NCI-H2029 treated with DMSO at 0.1 percent for 48 hours (cell line): ENCODE measurements around the gene ZNF329.
A peak's percentile ranks its signal among the peaks of the same experiment; 100 is the strongest.

Experiments
- DNase-seq: peaks from one replicate; lab custom pipeline; 2025; lab: John Stamatoyannopoulos, UW

ZNF329 gene

DNA sequence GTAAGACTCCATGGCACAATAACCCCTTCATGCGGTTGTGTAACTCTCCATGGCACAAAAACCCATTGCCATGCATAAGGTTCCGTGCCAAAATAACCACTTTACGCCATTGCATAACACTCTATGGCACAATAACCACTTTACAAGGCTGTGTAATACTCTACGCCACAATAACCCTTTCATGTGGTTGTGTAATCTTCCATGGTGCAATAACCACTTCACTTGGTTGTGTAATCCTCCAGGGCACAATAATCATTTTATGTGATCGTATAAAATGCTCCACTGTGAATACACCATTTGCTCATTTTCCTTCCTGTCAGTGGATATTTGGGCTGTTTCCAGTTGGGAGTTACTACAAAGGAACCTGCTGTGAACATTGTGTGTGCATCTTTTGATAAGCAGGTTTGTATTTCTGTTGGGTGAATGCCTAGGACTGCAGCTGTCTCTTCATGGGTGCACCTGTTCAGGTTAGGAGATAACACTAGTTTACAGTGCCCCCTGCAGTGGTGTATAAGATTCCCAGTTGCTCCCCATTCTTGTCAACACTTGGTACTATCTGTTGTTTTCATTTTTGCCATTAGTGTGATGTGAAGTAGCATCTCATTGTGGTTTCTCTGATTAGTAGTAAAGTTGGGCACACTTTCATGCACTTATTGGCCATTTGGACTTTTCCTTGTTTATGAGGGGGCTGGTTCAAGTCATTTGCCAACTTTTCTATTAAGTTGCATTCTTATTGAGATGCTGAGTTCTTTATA lies 31.4 kb downstream of the ZNF329 start:
- no peak for DNase-seq

DNA sequence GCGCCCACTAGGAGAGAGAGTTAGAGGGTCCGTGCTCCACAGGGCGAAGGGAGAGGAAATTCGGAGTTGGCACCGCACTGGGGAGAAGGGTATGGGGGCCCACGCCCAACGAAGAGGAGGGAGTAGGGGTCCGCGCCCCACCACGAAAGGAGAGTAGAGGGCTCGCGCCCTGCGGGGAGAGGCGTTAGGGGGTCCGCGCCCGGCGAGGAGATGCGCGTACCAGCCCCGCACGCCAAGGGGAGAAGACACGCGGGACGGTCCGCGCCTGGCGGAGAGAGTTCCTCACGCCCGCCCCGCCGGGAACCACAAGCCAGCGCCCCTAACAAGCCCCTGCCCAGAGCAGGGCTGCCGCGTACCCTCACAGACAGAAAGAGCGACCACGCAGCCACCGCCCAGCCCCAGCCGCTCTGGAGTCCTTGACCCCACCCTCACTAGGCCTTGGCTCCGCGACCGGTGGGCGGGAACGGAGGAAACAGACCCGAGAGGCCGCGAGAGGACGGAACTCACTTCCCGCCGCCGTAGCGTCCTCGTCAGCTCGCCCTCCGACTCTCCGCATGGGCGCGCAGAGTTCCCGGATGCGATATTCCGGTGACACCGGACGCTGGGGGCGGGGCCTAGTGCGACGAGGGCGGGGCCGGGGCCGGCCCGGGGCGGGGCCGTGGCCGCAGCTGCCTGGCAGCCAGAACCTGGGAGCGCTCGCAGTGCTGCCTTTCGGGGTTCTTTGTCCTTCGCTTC lies 32.6 kb downstream of the ZNF329 start:
- DNase-seq, result no peak

DNA sequence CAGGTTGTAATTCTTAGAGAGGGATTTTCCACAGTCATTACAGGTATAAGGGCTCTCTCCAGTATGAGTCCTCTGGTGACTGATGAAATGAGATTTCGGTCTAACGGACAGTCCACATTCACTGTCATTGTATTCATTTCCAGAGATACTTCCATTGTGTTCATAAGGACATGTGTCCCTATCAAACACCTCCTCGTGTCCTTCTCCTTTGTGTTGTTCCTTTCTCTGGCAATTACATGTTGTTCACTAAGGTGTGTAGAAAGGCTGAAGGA lies 42.1 kb downstream of the ZNF329 start:
- no peak for DNase-seq

DNA sequence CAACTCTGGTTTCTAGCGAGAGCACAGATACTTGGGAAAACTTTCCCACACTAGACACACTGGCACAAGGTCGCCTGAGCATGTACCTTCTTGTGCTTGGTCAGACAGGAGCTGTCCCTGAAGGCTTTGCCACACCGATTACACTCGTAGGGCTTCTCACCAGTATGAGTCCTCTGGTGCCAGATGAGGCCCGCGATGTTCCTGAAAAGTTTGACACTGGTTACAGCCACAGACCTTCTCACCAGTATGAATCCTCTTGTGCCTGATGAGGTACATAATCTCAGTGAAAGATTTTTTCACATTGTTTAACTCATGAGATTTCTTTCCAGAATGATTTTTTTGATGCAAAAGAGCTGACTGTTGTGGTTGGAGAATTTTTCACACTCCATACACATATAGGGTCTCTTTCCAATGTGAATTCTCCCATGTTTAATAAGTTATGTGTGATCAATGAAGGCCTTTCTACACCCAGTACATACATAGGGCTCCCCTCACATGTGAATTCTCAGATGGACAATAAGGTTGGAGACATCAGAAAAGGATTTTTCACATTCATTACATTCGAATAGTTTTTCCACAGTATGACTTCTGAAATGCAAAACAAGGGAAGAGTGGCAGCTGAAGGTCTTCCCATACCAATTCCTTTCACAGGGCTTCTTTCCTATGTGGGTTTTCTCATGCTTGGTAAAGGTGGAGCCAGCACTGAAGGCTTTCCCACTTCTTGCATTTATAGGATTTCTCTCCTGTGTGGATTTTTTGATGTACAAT lies 42.6 kb downstream of the ZNF329 start:
- no peak for DNase-seq

DNA sequence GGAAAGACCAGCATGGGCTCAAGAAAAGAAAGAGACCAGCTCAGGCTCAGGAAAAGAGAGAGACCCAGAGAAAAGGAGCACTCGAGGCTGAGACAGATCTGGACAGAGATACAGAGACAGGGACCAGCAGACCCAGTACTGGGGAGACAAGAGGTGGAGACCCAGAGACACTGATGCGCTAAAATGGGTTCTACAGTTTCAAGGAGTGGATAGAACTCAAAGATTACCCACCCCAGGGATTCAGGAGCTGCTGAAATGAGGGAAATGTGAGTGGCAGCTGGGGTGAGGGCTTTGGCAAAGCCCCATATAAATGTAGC lies 51.9 kb downstream of the ZNF329 start:
- DNase-seq, result no peak

DNA sequence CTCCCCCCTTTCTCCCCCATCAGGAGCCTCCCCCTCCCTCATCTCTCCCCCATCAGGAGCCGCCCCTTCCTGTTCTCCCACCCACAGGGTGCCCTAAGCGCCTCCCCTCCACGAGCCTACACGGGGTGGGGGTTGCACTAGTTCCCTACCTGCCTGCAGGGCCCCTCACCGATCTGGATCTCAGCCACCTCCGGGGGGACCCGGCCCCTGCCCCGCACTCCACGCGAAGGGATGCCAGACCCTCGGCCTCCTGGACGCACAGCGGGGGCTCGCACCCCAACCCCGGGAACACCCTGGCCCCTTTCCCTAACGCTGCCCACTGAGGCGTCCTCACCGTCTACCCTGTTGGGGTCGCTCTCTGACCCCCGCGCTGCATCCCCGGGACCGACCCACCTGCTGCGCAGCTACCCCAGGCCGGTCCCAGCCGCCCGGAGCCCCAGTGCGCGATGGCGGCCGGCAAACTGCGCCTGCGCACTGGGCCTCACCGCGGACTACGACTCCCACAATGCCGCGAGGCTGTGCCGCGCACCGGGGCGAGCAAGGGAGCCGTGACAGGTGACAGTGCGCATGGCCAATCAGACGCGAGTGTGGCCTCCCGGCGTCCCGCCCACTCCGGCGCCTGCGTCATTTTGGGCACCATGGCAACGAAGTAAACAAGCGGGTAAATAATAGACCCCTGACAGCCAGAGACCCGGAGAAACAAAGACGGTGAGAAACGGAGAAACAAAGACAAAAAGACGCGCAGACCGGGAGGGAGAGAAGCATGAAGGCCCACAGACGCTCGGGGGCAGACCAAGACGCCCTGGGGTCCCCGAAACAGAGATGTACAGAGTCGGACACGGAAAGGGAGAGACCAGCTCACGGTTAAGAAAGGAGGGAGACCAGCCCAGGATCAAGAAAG lies 52.6 kb downstream of the ZNF329 start, which contains the start of gene ZSCAN18:
Gene ZSCAN18, minus strand, starts transcription at position 451 of the 901 bp plus-strand sequence. CDS start 7,964 bp downstream, outside the sequence.
- peak; percentile 71 for DNase-seq

DNA sequence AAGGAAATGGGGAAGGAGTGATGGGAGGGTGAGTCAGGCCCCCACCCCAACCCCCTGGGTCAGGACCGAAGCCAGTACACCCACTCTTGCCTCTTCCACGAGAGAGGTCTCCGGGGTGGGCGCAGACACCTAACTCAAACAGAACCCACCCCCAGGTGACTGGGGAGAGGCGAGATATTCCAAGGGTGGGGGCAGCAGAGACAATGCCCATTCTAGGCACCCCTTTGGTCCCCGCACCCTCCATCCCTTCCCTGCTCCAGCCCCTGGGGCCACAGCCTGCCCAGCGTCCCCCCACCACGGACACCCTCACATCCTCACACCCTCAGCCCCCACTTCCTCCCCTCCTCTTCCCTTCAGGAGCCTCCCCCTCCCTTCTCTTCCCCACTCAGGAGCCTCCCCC lies 53.2 kb downstream of the ZNF329 start:
- DNase-seq, result no peak

DNA sequence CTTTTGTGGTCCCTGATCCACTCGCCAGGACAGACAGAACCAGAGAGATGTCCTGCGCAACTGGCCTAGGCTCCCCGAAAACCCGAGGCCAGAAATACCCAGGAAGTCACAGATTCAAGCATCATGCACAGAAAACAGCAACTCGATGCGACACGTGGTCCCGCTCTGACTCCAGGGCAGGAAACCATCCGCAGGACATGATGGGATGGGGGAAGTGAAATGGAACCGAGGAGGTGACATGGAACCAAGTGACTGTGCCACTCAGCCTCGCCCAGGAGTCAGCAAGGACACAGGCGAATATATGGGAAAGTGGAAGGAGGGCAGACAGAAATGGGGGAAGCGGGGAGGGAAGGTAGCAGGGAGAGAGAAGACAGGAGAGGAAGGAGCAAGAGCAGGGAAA lies 53.7 kb downstream of the ZNF329 start:
- no peak for DNase-seq

DNA sequence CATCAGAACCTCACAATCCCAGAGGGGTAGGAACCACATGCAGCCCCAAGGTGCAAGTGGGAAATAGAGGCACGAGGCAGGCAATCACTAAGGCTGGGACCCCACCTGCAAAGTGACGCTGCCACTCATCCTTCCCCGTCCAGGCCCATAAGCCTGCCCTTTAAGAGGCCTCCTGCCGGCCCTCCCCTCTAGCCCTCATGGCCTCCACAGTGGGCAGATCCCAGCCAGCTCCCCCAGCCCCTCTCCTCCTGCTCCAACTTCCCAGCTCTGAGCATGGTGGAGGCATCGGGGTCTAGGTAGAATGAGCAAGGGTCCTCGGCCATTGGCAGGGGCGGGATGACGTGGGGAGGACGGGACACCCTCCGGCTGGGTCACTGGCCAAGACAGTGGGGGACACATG lies 55.3 kb downstream of the ZNF329 start:
- no peak for DNase-seq

DNA sequence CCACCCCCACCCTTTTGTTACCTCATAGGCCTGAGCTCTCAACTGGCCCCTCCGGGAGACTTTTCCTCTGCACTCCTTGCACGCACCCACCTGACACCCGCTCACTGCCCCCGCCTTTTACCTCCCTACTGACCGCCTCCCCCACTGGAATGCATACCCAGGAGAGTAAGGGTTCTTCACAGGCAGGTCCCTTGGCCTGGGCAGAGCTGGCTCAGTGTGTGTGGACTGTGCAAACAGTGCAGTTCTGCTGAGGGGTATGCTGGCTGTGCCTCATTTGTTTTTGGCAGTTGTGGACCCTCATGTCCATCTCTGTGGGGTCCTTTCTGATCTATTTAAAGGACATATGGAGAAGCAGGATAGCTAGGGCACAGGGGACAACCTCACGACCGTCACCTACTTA lies 57.5 kb downstream of the ZNF329 start:
- no peak for DNase-seq

DNA sequence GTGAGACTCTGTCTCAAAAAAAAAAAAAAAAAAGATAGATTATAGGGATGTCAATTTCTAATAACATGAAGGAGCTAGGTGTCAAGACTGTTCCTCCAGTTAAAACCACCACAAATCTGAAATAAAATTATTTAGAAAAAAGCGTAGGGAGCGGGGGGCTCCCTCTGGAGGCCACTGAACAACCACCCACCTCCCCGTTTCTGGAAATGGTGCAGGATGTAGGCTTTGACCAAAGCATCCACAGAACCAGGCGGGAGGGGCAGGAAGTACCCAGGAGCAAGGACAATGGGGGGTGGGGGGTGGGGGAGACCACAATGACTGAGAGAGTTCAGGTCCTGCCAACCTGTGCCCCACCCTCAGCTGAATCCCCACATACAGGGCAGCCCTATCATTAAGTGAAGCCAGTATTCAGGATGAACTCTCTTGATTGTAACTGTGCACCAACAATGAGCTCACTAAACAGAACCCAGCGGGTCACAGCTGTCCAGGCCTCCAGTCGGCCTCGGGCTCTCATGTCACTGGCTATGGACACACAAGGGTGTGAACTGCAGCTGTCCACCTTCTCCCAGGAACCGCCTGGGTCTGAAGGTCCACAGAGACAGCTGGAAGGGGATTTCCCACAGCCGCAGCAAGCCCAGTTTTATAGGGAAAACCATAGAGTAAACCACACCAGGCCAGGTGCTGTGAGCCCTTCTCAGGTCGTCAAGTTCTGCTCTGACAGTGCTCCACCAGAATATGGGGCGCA lies 59.2 kb downstream of the ZNF329 start:
- no peak for DNase-seq

DNA sequence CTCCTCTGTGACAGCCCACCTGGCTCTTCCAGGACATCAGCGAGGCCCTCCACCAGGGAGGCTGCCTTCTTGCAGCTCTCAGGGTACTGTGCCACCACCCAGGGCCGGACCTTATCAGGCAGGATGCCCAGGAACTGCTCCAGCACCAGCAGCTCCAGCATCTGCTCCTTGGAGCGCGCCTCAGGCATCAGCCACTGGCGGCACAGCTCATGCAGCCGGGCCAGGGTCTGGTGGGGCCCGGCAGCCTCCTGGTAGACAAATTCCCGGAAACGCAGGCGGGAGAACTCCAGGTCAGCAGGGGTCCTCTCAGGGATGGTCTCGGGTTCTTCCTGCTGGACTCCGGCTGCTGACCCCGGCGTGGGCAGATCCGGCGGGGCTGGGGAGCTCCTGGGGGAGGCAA lies 60.7 kb downstream of the ZNF329 start:
- DNase-seq, result no peak

DNA sequence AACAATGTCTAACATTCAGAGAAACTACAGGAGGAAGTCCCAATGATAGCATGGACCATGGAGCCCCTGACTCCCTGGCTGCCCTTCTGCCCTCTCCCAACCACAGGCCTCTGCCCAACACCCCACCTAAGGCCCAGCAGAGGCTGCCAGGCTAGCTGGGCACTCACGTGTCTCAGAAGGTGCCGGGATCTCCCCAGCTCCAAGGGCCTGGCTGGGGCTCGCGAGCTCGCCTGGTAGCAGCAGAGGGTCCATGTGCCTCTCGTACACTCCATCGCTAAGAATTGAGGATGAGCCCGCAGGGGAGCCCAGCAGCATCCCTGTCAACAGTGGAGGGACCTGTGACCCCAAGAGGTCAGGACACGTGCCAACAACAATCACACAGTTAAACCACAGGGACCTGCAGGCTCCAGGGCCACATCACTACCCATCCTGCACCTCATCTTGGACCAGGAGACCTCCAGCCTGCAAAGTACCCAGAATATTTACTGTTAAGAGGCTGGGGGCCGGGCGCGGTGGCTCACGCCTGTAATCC lies 62.0 kb downstream of the ZNF329 start:
- DNase-seq, result no peak

DNA sequence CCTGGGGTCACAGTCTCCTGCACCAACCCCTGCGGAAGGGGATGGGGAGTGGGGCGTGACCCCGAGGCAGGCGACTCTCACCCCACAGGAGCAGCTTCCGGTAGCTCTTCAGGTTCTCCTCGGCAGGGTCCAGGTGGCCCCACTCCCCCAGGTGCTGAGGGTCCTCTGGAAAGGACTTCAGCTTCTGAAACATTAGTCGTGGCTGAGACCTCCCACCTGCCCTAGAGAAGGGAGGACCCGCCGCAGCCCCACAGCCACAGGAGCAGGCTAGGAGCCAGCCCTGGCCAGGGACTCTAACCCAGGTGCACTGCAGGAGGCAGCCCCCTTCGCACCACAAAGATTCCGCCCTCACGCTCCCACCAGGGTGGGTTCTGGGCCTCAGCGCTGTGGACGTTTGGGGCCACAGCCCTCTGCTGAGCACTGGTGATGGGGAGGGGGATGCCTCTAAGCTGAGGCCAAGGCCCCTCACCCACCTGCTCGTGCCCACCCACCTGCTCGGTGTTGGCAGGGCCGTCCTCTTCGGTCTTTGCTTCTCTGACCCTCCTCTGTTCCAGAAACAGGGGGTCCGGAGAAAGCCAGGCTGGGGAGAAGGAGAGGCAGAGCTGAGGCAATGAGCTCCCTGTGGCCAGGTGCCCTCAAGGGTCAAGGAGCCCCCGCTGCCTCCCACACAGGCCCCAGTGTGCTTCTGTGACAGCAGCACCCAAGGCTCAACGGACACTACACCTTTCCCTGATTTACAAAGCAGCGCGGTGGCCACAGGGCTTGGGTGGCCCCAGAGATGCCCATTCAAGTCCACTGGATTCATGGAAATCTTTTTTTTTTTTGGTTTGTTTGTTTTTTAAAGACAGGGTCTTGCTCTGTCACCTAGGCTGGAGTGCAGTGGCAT lies 63.5 kb downstream of the ZNF329 start:
- DNase-seq, result no peak

DNA sequence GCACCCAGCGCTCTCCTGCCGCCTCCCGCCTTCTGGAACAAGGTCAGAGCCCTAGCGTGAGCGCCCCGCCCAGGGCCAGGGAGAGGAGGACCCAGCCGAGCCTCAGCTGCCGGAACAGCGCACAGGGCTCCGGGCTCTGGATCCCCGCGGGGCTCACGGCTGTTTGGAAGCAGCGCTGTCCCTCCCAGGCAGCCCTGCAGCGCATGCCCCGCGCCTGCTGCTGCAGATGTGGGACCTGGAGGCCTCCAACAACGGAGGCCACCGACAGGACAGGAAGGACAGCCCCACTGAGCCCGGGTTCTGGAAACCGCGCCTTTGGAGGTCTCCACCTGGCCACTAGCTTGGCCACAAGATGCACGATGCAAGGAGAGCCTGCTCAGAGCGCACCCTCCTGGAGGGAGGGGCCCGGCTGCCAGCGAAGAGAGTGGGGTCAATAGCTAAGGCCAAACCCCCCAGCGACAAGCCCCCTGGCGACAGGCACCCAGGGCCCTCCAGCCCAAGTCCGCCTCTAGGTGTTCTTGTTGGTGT lies 65.2 kb downstream of the ZNF329 start:
- DNase-seq, result no peak

DNA sequence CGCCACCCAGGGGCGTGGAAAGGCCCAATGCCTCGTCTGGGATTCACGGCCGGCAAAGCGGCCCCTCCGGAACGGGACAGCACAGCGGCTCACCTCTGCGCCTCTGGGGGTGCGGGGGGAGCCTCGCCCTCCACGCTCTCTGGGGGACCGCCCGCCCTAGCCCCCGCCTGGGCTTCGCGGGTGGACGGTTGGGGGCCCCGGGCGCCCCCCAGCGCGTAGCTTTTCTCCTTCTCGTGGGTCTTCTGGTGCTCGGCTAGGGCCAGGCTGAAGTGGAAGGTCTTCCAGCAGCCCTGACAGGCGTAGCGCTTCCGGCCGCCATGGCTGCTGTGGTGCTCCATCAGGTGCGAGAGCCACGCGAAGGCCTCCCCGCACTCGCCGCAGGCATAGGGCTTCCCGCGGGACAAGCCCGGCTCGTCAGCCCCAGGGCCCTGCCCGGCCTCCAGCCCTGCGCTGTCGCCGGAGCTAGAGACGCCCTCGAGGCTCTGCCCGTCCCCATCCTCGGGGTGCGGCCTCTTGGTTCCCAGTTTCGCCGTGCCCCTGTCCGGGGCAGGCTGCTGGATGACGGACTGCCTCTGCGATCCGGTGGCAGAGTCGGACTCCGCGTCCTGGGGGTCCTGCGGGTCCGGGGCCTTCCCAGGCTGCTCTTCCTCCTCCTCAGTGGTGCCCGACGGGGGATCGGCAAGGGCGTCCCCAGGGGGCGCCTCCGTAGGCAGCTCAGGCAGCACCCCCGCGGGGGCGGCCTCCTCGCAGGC lies 65.8 kb downstream of the ZNF329 start:
- no peak for DNase-seq

DNA sequence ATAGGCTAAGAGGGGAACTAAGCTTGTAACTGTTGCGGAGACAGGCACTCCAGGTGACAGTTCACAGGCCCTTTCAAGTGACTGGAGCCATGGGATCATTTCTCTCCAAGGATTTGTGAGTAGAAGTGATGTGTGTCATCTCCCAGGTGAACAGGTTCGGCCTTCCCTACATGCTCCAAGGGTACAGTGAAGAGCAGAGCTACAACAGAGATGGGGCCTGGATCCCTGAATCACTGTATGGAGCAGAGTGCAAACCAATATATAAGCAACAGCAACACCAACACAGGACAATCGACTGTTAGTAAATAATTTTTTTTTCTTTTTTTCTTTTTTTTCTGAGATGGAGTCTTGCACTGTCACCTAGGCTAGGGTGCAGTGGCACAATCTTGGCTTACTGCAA lies 67.6 kb downstream of the ZNF329 start:
- no peak for DNase-seq

DNA sequence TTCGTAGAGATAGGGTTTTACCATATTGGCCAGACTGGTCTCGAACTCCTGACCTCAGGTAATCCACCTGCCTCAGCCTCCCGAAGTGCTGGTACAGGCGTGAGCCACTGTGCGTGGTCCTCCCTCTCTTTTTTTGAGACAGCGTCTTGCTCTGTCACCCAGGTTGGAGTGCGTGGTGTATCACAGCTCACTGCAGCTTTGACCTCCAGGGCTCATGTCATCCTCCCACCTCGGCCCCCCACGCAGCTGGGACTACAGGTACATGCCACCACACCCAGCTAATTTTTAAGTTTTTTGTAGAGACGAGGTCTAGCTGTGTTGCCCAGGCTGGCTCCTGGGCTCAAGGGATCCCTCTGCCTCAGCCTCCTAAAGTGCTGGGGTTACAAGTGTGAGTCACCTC lies 70.8 kb downstream of the ZNF329 start:
- no peak for DNase-seq
